Naive thymus-derived CD8-positive, alpha-beta T cell (primary cell): ENCODE results near the gene ZFAND2B. TPM values are rescaled to one million over a fixed set of nuclear protein-coding genes. Genes with fewer than 3 reads are reported as not detected.
"Not testable (repeated sequence)": the region's sequence is repeated elsewhere in the genome, so short reads cannot be mapped to it uniquely, and the experiment has no call there.

Source experiments
- ATAC-seq, 2 donors: fragments of 150-1000 bp; cut with Tn5 transposase in 1 of 2; sonication (Bioruptor Pico), chemical (Tn5 transposase) in 1 of 2; 1 replicate in 1 of 2; 2 replicates in 1 of 2; pipeline ENCODE4 v1.10.0; 2021; ENCODE audit warnings: mild to moderate bottlenecking in 2 of 2, moderate library complexity in 2 of 2
- POLR2A ChIA-PET: fragments of 350-600 bp; sonication (Branson Sonifier 250); formaldehyde crosslinking; loops from one replicate; lab custom pipeline; 2021; ENCODE audit warnings: antibody characterized with exemption; lab: Charles Lee
- DNase-seq, 10 donors: peaks; one replicate each; pipeline versions ENCODE4 v3.0.0 to v3.0.0-alpha.2; 2020 to 2022
- H3K27ac Mint-ChIP-seq, 10 donors: one replicate each; pipeline ENCODE4 v1.8.0; 2020 to 2022; ENCODE audit warnings: mild to moderate bottlenecking in 10 of 10, mixed read lengths in 10 of 10, moderate library complexity in 4 of 10, inconsistent platforms in 1 of 10
- H3K27me3 Mint-ChIP-seq, 5 donors: one replicate each; pipeline ENCODE4 v1.8.0; 2021 to 2022; ENCODE audit warnings: mixed read lengths in 5 of 5
- H3K36me3 Mint-ChIP-seq, 3 donors: one replicate each; pipeline ENCODE4 v1.8.0; 2020 to 2022; ENCODE audit warnings: mixed read lengths in 3 of 3, mild to moderate bottlenecking in 2 of 3, inconsistent platforms in 1 of 3
- H3K4me1 Mint-ChIP-seq, 4 donors: one replicate each; pipeline ENCODE4 v1.8.0; 2021 to 2022; ENCODE audit warnings: mixed read lengths in 4 of 4
- H3K4me3 Mint-ChIP-seq, 10 donors: one replicate each; pipeline ENCODE4 v1.8.0; 2020 to 2022; ENCODE audit warnings: mild to moderate bottlenecking in 10 of 10, mixed read lengths in 10 of 10, moderate library complexity in 6 of 10, inconsistent platforms in 1 of 10
- H3K9me3 Mint-ChIP-seq, 9 donors: one replicate each; pipeline ENCODE4 v1.8.0; 2020 to 2022; ENCODE audit warnings: mixed read lengths in 9 of 9, mild to moderate bottlenecking in 3 of 9, inconsistent platforms in 1 of 9, moderate library complexity in 1 of 9
- polyA plus RNA-seq, 3 donors: library from polyadenylated mRNA; unstranded; fragments of 300-500 nt; fragmentation: Illumina TruSeq; gene quantifications; one replicate each; pipeline ENCODE4 v1.2.3, GENCODE V29; 2021
- total RNA-seq, 8 experiments: library from RNA in 2 of 8; stranded (reverse) in 2 of 8; gene quantifications; one replicate each; pipeline ENCODE4 v1.2.3 and lab custom pipeline; 2021 to 2026

The ZFAND2B gene
- total and polyA plus RNA-seq, 5 experiments from 2014 or later = 69.6 to 85.1 (median 78.1) TPM

DNA sequence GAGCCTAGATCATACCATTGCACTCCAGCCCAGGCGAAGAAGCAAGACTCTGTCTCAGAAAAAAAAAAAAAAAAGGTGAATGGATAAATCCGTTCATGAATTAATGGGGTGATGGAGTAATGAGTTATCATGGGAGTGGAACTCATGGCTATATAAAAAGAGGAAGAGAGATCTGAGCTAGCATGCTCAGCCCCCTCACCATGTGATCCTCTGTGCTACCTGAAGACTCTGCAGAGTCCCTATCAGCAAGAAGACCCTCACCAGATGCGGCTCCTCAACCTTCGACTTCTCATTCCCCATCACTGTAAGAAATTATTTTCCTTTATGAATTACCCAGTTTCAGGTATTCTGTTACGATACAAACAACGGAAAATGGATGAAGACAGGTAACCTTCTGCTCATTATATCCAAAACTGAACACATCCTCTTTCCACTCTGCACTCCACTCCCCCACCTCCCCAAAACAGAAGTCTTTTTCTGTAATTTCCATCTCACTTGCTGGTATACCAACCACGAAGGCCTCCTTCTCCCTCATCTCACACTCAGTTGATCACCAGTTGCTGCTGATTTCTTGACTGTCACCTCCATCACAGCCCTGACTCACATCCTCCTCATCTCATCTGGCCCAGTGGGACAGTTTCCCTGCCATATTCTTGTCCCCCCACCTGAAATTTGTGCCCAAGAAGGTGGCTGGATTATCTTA lies 19.7 kb upstream of the ZFAND2B start:
- Mint-ChIP-seq H3K27me3 (no peaks in the 10 kb centered on the region), H3K4me1 (peaks cover 15 to 26% (median 24%) of the 10 kb centered on the region in 4 donors), H3K9me3 (no peaks in the 10 kb centered on the region), H3K27ac (peak overlapping the region in 9 of 10 donors; percentile 33 to 89 (median 67)), H3K4me3 (no peak overlapping the region), H3K36me3 (peaks cover 0 to 41% (median 5%) of the 10 kb centered on the region in 3 donors)
- POLR2A ChIA-PET = interaction anchor here (18.9 kb wide), 1 partner anchor 15 kb away, joined by 674 read pairs; the partner anchor contains the start of gene ZFAND2B
- ATAC-seq (no peak), DNase-seq (peak in 1 of 10 donors; percentile 24)

- H3K4me1 Mint-ChIP-seq = peaks cover 12 to 30% (median 26%) of the 10 kb centered on the region in 4 donors
- H3K36me3 Mint-ChIP-seq = no peaks in the 10 kb centered on the region
- H3K27me3 Mint-ChIP-seq = peaks cover 0 to 7% (median 0%) of the 10 kb centered on the region in 5 donors
- ATAC-seq (no peak), DNase-seq (no peak)
- POLR2A ChIA-PET = interaction anchor here (0.5 to 23.9 kb wide), 8 partner anchors 8 to 316 kb away, joined by 3 to 674 read pairs (median 5); partner anchors contain the start of genes CNPPD1, RETREG2, SLC23A3 and TUBA4A
- peaks cover 0 to 6% (median 0%) of the 10 kb centered on the region in 9 donors for H3K9me3 Mint-ChIP-seq
- H3K4me3 Mint-ChIP-seq = no peak overlapping the region
- peak overlapping the region in 2 of 10 donors; percentile 27 to 51 for H3K27ac Mint-ChIP-seq
These were observed 9.2 kb upstream of the ZFAND2B start for GRCh38 chr2:219197388-219197787.

- H3K27me3 Mint-ChIP-seq = peaks cover 0 to 7% (median 0%) of the 10 kb centered on the region in 5 donors
- peaks cover 0 to 6% (median 0%) of the 10 kb centered on the region in 9 donors for H3K9me3 Mint-ChIP-seq
- no peaks in the 10 kb centered on the region for H3K36me3 Mint-ChIP-seq
- H3K27ac Mint-ChIP-seq = peak overlapping the region in 8 of 10 donors; percentile 57 to 97 (median 85)
- peak overlapping the region; percentile 61 to 94 (median 86) for H3K4me3 Mint-ChIP-seq
- POLR2A ChIA-PET = interaction anchor here (0.9 to 23.9 kb wide), 4 partner anchors 8 to 21 kb away, joined by 3 to 674 read pairs (median 7); partner anchors contain the start of genes CNPPD1, RETREG2, SLC23A3 and ZFAND2B
- H3K4me1 Mint-ChIP-seq = peaks cover 12 to 30% (median 26%) of the 10 kb centered on the region in 4 donors
- DNase-seq (no peak), ATAC-seq (no peak)
These were observed 7.6 kb upstream of the ZFAND2B start for GRCh38 chr2:219198974-219199373.

DNA sequence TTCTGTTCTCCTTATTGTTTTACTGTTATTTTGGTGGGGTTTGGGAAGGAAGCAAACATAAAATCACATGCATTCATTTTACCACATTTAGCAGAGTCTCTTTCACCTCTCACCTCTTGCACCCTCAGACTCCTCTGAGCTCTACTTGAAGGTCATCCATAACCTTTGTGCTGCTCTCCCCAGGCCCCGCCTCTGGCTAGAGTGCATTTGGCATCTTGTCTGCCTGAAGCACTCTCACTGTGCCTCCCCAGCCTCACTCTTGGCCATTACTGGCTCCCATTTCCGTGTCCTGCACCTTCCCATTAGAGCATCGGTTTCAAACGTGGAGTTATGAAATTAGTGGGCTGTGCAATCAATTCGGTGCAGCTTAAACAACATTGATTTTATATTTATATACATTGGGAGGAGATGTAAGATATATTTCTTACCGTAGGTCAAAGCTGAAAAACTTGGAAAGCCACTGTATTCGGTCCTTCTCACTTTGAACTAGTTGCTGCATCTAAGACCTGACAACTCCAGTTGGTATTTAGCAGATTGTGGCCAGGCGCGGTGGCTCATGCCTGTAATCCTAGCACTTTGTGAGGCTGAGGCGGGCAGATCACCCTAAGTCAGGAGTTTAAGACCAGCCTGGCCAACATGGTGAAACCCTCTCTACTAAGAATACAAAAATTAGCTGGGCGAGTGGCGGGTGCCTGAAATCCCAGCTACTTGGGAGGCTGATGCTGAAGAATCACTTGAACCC lies 6.9 kb upstream of the ZFAND2B start:
- ATAC-seq (no peak), DNase-seq (no peak)
- Mint-ChIP-seq H3K9me3 (peaks cover 0 to 7% (median 0%) of the 10 kb centered on the region in 9 donors), H3K27me3 (peaks cover 0 to 7% (median 0%) of the 10 kb centered on the region in 5 donors), H3K27ac (peak overlapping the region; percentile 57 to 97 (median 80)), H3K36me3 (no peaks in the 10 kb centered on the region), H3K4me3 (peak overlapping the region; percentile 61 to 94 (median 86)), H3K4me1 (peaks cover 12 to 30% (median 26%) of the 10 kb centered on the region in 4 donors)
- POLR2A ChIA-PET = interaction anchor here (0.5 to 23.9 kb wide), 10 partner anchors 8 to 124 kb away, joined by 3 to 674 read pairs (median 3); partner anchors contain the start of genes CNPPD1, DNAJB2, RETREG2 and SLC23A3

DNA sequence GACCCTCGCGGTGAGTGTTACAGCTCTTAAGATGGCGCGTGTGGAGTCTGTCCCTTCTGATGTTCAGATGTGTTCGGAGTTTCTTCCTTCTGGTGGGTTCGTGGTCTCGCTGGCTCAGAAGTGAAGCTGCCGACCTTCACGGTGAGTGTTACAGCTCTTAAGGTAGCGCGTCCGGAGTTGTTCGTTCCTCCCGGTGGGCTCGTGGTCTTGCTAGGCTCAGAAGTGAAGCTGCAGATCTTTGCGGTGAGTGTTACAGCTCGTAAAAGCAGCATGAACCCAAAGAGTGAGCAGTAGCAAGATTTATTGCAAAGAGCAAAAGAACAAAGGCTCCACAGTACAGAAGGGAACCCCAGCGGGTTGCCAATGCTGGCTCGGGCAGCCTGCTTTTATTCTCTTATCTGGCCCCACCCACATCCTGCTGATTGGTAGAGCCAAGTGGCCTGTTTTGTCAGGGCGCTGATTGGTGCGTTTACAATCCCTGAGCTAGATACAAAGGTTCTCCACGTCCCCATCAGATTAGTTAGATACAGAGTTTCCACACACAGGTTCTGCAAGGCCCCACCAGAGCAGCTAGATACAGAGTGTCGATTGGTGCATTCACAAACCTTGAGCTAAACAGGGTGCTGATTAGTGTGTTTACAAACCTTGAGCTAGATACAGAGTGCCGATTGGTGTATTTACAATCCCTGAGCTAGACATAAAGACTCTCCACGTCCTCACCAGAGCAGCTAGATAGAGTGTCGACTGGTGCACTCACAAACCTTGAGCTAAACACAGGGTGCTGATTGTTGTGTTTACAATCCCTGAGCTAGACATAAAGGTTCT lies 5.9 kb upstream of the ZFAND2B start:
- peak in 8 of 10 donors; percentile 47 to 76 (median 58) for DNase-seq
- ATAC-seq = peak in 1 of 2 donors; percentile 36
- Mint-ChIP-seq H3K27ac (peak overlapping the region; percentile 85 to 98 (median 94)), H3K4me3 (peak overlapping the region; percentile 77 to 95 (median 90)), H3K4me1 (peaks cover 12 to 32% (median 28%) of the 10 kb centered on the region in 4 donors)
- H3K27me3 Mint-ChIP-seq, H3K9me3 Mint-ChIP-seq, H3K36me3 Mint-ChIP-seq: not testable (repeated sequence)
- POLR2A ChIA-PET = interaction anchor here (0.9 to 23.9 kb wide), 8 partner anchors 10 to 79 kb away, joined by 3 to 674 read pairs (median 3); partner anchors contain the start of genes CNPPD1, DNAJB2, RETREG2 and SLC23A3

DNA sequence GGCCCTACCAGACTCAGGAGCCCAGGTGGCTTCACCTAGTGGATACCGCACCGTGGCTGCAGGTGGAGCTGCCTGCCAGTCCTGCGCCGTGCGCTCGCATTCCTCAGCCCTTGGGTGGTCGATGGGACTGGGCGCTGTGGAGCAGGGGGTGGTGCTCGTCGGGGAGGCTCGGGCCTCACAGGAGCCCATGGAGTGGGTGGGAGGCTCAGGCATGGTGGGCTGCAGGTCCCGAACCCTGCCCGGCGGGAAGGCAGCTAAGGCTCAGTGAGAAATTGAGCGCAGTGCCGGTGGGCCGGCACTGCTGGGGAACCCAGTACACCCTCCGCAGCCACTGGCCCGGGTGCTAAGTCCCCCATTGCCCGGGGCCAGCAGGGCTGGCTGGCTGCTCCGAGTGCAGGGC lies 5.3 kb upstream of the ZFAND2B start:
- not testable (repeated sequence) for H3K27me3 Mint-ChIP-seq, H3K36me3 Mint-ChIP-seq, DNase-seq, H3K9me3 Mint-ChIP-seq, ATAC-seq
- Mint-ChIP-seq H3K4me3 (peak overlapping the region in 1 of 10 donors; percentile 94), H3K4me1 (peaks cover 16 to 36% (median 33%) of the 10 kb centered on the region in 4 donors), H3K27ac (peak overlapping the region in 7 of 10 donors; percentile 85 to 98 (median 96))
- POLR2A ChIA-PET = interaction anchor here (1.0 to 23.9 kb wide), 4 partner anchors 24 to 53 kb away, joined by 3 to 674 read pairs (median 8); partner anchors contain the start of genes CNPPD1, RETREG2, SLC23A3 and TUBA4A

- peaks cover 13 to 48% (median 48%) of the 10 kb centered on the region in 4 donors for H3K4me1 Mint-ChIP-seq
- ATAC-seq = no peak
- peak in 1 of 10 donors; percentile 43 for DNase-seq
These were observed 2.0 kb upstream of the ZFAND2B start for GRCh38 chr2:219204425-219205164.

GRCh38 chr2:219205165-219205538 lies 1.4 kb upstream of the ZFAND2B start:
- DNase-seq (peak in 1 of 10 donors; percentile 36), ATAC-seq (no peak)
- POLR2A ChIA-PET = interaction anchor here (0.6 to 23.9 kb wide), 5 partner anchors 13 to 843 kb away, joined by 3 to 674 read pairs (median 14); partner anchors contain the start of genes ANKZF1, ATG9A, CNPPD1 and RETREG2
- H3K36me3 Mint-ChIP-seq = peaks cover 0 to 18% (median 3%) of the 10 kb centered on the region in 3 donors
- H3K27me3 Mint-ChIP-seq = no peaks in the 10 kb centered on the region
- peaks cover 0 to 7% (median 0%) of the 10 kb centered on the region in 9 donors for H3K9me3 Mint-ChIP-seq
- H3K27ac Mint-ChIP-seq = peak overlapping the region in 9 of 10 donors; percentile 57 to 100 (median 96)
- H3K4me1 Mint-ChIP-seq = peaks cover 17 to 50% (median 50%) of the 10 kb centered on the region in 4 donors
- peak overlapping the region in 7 of 10 donors; percentile 8 to 93 (median 50) for H3K4me3 Mint-ChIP-seq

More at GRCh38 chr2:219204425-219205164, 2.0 kb upstream of the ZFAND2B start:
- Mint-ChIP-seq H3K4me3 (peak overlapping the region in 1 of 10 donors; percentile 46), H3K36me3 (peaks cover 0 to 17% (median 3%) of the 10 kb centered on the region in 3 donors), H3K27ac (peak overlapping the region in 7 of 10 donors; percentile 66 to 100 (median 80)), H3K27me3 (peaks cover 0 to under 1% (median 0%) of the 10 kb centered on the region in 5 donors), H3K9me3 (peaks cover 0 to 7% (median 0%) of the 10 kb centered on the region in 9 donors)
- POLR2A ChIA-PET = interaction anchor here (0.6 to 23.9 kb wide), 4 partner anchors 27 to 842 kb away, joined by 3 to 674 read pairs (median 5); partner anchors contain the start of genes CNPPD1, RETREG2, SLC23A3 and TUBA4B

GRCh38 chr2:219205981-219206327 lies 628 bp upstream of the ZFAND2B start:
- H3K27me3 Mint-ChIP-seq = no peaks in the 10 kb centered on the region
- peaks cover 0 to 3% (median 0%) of the 10 kb centered on the region in 9 donors for H3K9me3 Mint-ChIP-seq
- peaks cover 0 to 18% (median 3%) of the 10 kb centered on the region in 3 donors for H3K36me3 Mint-ChIP-seq
- H3K27ac Mint-ChIP-seq = peak overlapping the region; percentile 96 to 100 (median 97)
- peaks cover 15 to 50% (median 49%) of the 10 kb centered on the region in 4 donors for H3K4me1 Mint-ChIP-seq
- no peak for DNase-seq
- no peak for ATAC-seq
- POLR2A ChIA-PET = interaction anchor here (0.7 to 23.9 kb wide), 19 partner anchors 8 to 337 kb away, joined by 3 to 674 read pairs (median 11); partner anchors contain the start of genes ABCB6, ANKZF1, ATG9A and CNPPD1
- H3K4me3 Mint-ChIP-seq = peak overlapping the region; percentile 89 to 96 (median 92)

- DNase-seq = peak in 1 of 10 donors; percentile 65
- POLR2A ChIA-PET = interaction anchor here (0.8 to 23.9 kb wide), 16 partner anchors 8 to 180 kb away, joined by 3 to 674 read pairs (median 12); partner anchors contain the start of genes ABCB6, ANKZF1, ATG9A and CNPPD1
- H3K27me3 Mint-ChIP-seq = no peaks in the 10 kb centered on the region
- H3K4me3 Mint-ChIP-seq = peak overlapping the region; percentile 89 to 96 (median 92)
- H3K36me3 Mint-ChIP-seq = peaks cover 0 to 18% (median 3%) of the 10 kb centered on the region in 3 donors
- H3K27ac Mint-ChIP-seq = peak overlapping the region; percentile 79 to 100 (median 96)
- H3K4me1 Mint-ChIP-seq = peaks cover 18 to 58% (median 53%) of the 10 kb centered on the region in 4 donors
- ATAC-seq = peak in 1 of 2 donors; percentile 1
- H3K9me3 Mint-ChIP-seq = peaks cover 0 to 2% (median 0%) of the 10 kb centered on the region in 9 donors
These were observed 727 bp downstream of the ZFAND2B start for GRCh38 chr2:219207134-219207883.
